Calu3 (cell line): ENCODE results near the gene PPFIBP2. TPM values are rescaled to one million over a fixed set of nuclear protein-coding genes. Genes with fewer than 3 reads are reported as not detected.

Experiments used
- BruUV-seq: library from RNA; stranded (reverse); fragments of 400-500 nt; replicated peaks from 2 replicates; lab custom pipeline; 2021; lab: Mats Ljungman, UMichigan
- CTCF ChIA-PET: fragments of 300-600 bp; sonication (Branson Sonifier 250); formaldehyde crosslinking; loops from one replicate; lab custom pipeline; 2022; ENCODE audit warnings: antibody characterized with exemption; lab: Charles Lee
- DNase-seq: peaks from one replicate; pipeline ENCODE4 v3.0.0; 2022
- H3K27ac Mint-ChIP-seq: one replicate; pipeline ENCODE4 v1.8.0; 2022; ENCODE audit warnings: mixed read lengths; ENCODE audit not compliant: unreplicated experiment
- H3K27me3 Mint-ChIP-seq: one replicate; pipeline ENCODE4 v1.8.0; 2022; ENCODE audit warnings: mixed read lengths; ENCODE audit not compliant: unreplicated experiment
- H3K36me3 Mint-ChIP-seq: one replicate; pipeline ENCODE4 v1.8.0; 2022; ENCODE audit warnings: mild to moderate bottlenecking, moderate library complexity, mixed read lengths; ENCODE audit not compliant: insufficient read depth, unreplicated experiment
- H3K4me1 Mint-ChIP-seq: one replicate; pipeline ENCODE4 v1.8.0; 2022; ENCODE audit warnings: mild to moderate bottlenecking, low read depth, mixed read lengths; ENCODE audit not compliant: unreplicated experiment
- H3K4me3 Mint-ChIP-seq: one replicate; pipeline ENCODE4 v1.8.0; 2022; ENCODE audit warnings: mild to moderate bottlenecking, low read depth, moderate library complexity, mixed read lengths; ENCODE audit not compliant: unreplicated experiment
- H3K9me3 Mint-ChIP-seq: one replicate; pipeline ENCODE4 v1.8.0; 2022; ENCODE audit warnings: low read depth, mixed read lengths; ENCODE audit not compliant: unreplicated experiment
- CTCF ChIP-seq: fragments of 200-600 bp; IDR thresholded peaks from one replicate; pipeline ENCODE4 v1.8.0; 2022; ENCODE audit warnings: antibody characterized with exemption; ENCODE audit not compliant: unreplicated experiment
- intact Hi-C: fragments of 100-400 bp; cut with micrococcal nuclease; formaldehyde crosslinking; loops from one replicate; pipeline ENCODE4 v1.10.0; 2022; ENCODE audit not compliant: unreplicated experiment
- total RNA-seq: library from RNA; stranded (reverse); gene quantifications from 2 replicates; pipeline ENCODE4 v1.2.3, GENCODE V29; 2022

The PPFIBP2 gene
- total RNA-seq, 1 experiment from 2014 or later: 28.5 TPM

GRCh38 chr11:7651700-7652099 lies 137.9 kb downstream of the PPFIBP2 start:
- CTCF ChIA-PET: no interaction called here
- DNase-seq: no peak
- BruUV-seq: no TSS peak
- intact Hi-C loops: no loop called here
- Mint-ChIP-seq H3K4me1 (no peaks in the 10 kb centered on the region), H3K27me3 (no peaks in the 10 kb centered on the region), H3K27ac (no peak overlapping the region), H3K36me3 (peaks cover 24% of the 10 kb centered on the region), H3K9me3 (no peaks in the 10 kb centered on the region), H3K4me3 (no peak overlapping the region)
- no peak for TF ChIP-seq CTCF

- no peak for DNase-seq
- H3K36me3 Mint-ChIP-seq: peaks cover 31% of the 10 kb centered on the region
- no TSS peak for BruUV-seq
- no peaks in the 10 kb centered on the region for H3K4me1 Mint-ChIP-seq
- CTCF ChIA-PET: interaction anchor here (1.8 to 2.0 kb wide), 3 partner anchors 11 to 83 kb away, joined by 4 to 8 read pairs (median 6); no protein-coding TSS in a partner anchor
- H3K4me3 Mint-ChIP-seq: no peak overlapping the region
- no peak overlapping the region for H3K27ac Mint-ChIP-seq
- no peaks in the 10 kb centered on the region for H3K9me3 Mint-ChIP-seq
- TF ChIP-seq CTCF: no peak
- intact Hi-C loops: no loop called here
- H3K27me3 Mint-ChIP-seq: no peaks in the 10 kb centered on the region
These were observed 140.5 kb downstream of the PPFIBP2 start for GRCh38 chr11:7654195-7654705.

- CTCF ChIA-PET: interaction anchor here (2.0 kb wide), 2 partner anchors 10 to 84 kb away, joined by 4 to 6 read pairs; no protein-coding TSS in a partner anchor
- intact Hi-C loops: no loop called here
- H3K27ac Mint-ChIP-seq: no peak overlapping the region
- no peaks in the 10 kb centered on the region for H3K4me1 Mint-ChIP-seq
- DNase-seq: no peak
- H3K4me3 Mint-ChIP-seq: no peak overlapping the region
- no peaks in the 10 kb centered on the region for H3K9me3 Mint-ChIP-seq
- H3K27me3 Mint-ChIP-seq: no peaks in the 10 kb centered on the region
- no peak for TF ChIP-seq CTCF
- BruUV-seq: no TSS peak
- peaks cover 19% of the 10 kb centered on the region for H3K36me3 Mint-ChIP-seq
These were observed 141.7 kb downstream of the PPFIBP2 start for GRCh38 chr11:7655253-7656217.

- no peak for DNase-seq
- no peak overlapping the region for H3K27ac Mint-ChIP-seq
- BruUV-seq: no TSS peak
- no peak overlapping the region for H3K4me3 Mint-ChIP-seq
- H3K9me3 Mint-ChIP-seq: no peaks in the 10 kb centered on the region
- no peak for TF ChIP-seq CTCF
- H3K4me1 Mint-ChIP-seq: no peaks in the 10 kb centered on the region
- H3K36me3 Mint-ChIP-seq: peaks cover 16% of the 10 kb centered on the region
- intact Hi-C loops: loop anchor here (1.0 kb wide), 1 partner anchor 85 kb away; no protein-coding TSS in a partner anchor
- H3K27me3 Mint-ChIP-seq: no peaks in the 10 kb centered on the region
- CTCF ChIA-PET: interaction anchor here (0.7 to 1.7 kb wide), 11 partner anchors 9 to 304 kb away, joined by 3 to 61 read pairs (median 7); partner anchors contain the start of genes CYB5R2 and PPFIBP2
These were observed 142.9 kb downstream of the PPFIBP2 start for GRCh38 chr11:7656704-7657103.
